ENCODE results near the gene CCT3.

The CCT3 gene

DNA sequence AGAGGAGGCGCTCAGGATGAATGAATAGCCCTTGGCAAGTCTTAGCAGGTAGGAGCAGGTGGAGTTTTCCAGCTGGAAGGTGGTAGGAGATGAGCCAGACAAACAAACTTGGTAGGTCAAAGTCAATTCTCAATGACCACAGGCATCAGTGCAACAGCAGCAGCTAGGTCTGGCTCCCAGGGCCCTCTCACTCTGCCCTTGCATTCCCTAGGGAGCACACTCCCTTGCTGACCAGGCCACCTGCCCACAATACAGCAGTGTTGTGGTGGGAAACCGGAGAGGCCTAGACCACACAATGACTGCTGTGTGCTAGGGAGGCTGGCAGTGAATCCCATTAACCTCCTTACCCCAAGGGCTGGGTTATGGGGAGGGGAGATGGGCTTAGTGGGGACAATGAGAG is 77.2 kb downstream of the CCT3 start:
- TF ChIP-seq, protein P1, sequence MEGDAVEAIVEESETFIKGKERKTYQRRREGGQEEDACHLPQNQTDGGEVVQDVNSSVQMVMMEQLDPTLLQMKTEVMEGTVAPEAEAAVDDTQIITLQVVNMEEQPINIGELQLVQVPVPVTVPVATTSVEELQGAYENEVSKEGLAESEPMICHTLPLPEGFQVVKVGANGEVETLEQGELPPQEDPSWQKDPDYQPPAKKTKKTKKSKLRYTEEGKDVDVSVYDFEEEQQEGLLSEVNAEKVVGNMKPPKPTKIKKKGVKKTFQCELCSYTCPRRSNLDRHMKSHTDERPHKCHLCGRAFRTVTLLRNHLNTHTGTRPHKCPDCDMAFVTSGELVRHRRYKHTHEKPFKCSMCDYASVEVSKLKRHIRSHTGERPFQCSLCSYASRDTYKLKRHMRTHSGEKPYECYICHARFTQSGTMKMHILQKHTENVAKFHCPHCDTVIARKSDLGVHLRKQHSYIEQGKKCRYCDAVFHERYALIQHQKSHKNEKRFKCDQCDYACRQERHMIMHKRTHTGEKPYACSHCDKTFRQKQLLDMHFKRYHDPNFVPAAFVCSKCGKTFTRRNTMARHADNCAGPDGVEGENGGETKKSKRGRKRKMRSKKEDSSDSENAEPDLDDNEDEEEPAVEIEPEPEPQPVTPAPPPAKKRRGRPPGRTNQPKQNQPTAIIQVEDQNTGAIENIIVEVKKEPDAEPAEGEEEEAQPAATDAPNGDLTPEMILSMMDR (IDR thresholded peaks at IDR 0.05; ENCODE audit: low read depth, low read length), result no peak
- H3K4me3 ChIP-seq (ENCODE audit: low read depth, low read length), result no peak overlapping the region

DNA sequence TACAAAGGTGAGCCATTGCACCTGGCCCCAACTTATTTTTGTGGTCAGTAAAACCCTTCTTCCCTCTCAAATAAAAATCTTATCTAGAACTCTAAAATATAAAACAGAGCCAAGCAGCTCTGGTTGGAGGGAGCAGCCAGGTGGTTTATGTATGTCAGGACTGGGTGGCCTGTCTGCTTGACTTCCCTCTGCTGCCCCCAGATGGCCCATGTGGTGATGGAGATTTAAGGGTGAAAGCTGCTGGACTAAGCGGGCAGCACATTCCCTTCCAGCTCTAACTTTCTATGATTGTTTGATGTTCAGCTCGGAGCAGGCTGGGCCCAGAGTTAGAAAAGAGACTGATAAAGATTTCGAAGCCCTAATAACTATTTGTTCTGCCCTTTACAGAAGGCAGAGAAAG is 78.3 kb downstream of the CCT3 start:
- TF ChIP-seq, protein P1 (IDR thresholded peaks at IDR 0.05; ENCODE audit: low read depth, low read length), result no peak
- H3K4me3 ChIP-seq (ENCODE audit: low read depth, low read length), result no peak overlapping the region

Measured in WI38 (cell line).